GM23338 (cell line): ENCODE measurements around the gene METRNL. TPM values are rescaled to one million over a fixed set of nuclear protein-coding genes. Genes with fewer than 3 reads are reported as not detected.

Experiments used
- ATAC-seq: fragments of 200-7000 bp; cut with Tn5 transposase; 3 replicates; pipeline ENCODE4 v1.9.1; 2020
- DNase-seq: peaks from one replicate; pipeline ENCODE4 v3.0.0-alpha.2; 2015; ENCODE audit warnings: low spot score
- H2AFZ ChIP-seq: fragments of 200-600 bp; sonication (generic); 2 replicates; pipeline ENCODE4 v1.8.0; 2016; ENCODE audit warnings: antibody characterized with exemption, mild to moderate bottlenecking, moderate library complexity
- H3F3A ChIP-seq: fragments of 200-600 bp; sonication (generic); replicated peaks from 2 replicates; pipeline ENCODE4 v1.8.0; 2017; ENCODE audit warnings: antibody characterized with exemption, mixed run types, low read depth
- H3K27ac ChIP-seq: fragments of 200-600 bp; sonication (generic); 2 replicates; pipeline ENCODE4 v1.6.1; 2016; ENCODE audit warnings: low read depth
- H3K27me3 ChIP-seq: fragments of 200-600 bp; sonication (generic); 2 replicates; pipeline ENCODE4 v1.8.0; 2016; ENCODE audit warnings: mild to moderate bottlenecking, mixed run types, moderate library complexity; ENCODE audit not compliant: insufficient read depth
- H3K36me3 ChIP-seq: fragments of 200-600 bp; sonication (generic); 2 replicates; pipeline ENCODE4 v1.8.0; 2016; ENCODE audit warnings: mild to moderate bottlenecking; ENCODE audit not compliant: insufficient read depth
- H3K4me1 ChIP-seq: fragments of 200-600 bp; sonication (generic); 2 replicates; pipeline ENCODE4 v1.8.0; 2016; ENCODE audit warnings: mild to moderate bottlenecking, moderate library complexity; ENCODE audit not compliant: insufficient read depth
- H3K4me2 ChIP-seq: fragments of 200-600 bp; sonication (generic); 2 replicates; pipeline ENCODE4 v1.7.1; 2017; ENCODE audit warnings: mixed run types
- H3K4me3 ChIP-seq: fragments of 200-600 bp; sonication (generic); 2 replicates; pipeline ENCODE4 v1.6.1; 2016; ENCODE audit warnings: mixed run types
- H3K79me2 ChIP-seq: fragments of 200-600 bp; sonication (generic); replicated peaks from 2 replicates; pipeline ENCODE4 v1.8.0; 2017; ENCODE audit warnings: mild to moderate bottlenecking; ENCODE audit not compliant: insufficient read depth
- H3K9me2 ChIP-seq: fragments of 200-600 bp; sonication (generic); 2 replicates; pipeline ENCODE4 v1.8.0; 2017; ENCODE audit not compliant: insufficient read depth
- H4K20me1 ChIP-seq: fragments of 200-600 bp; sonication (generic); replicated peaks from 2 replicates; pipeline ENCODE4 v1.8.0; 2017; ENCODE audit warnings: mild to moderate bottlenecking; ENCODE audit not compliant: insufficient read depth
- H3K27ac Mint-ChIP-seq: 2 replicates; pipeline ENCODE4 v1.8.0; 2020; ENCODE audit warnings: inconsistent platforms, mild to moderate bottlenecking, moderate library complexity, mixed read lengths
- H3K27me3 Mint-ChIP-seq: 3 replicates; pipeline ENCODE4 v1.8.0; 2022; ENCODE audit warnings: low read depth, mild to moderate bottlenecking, moderate library complexity, mixed read lengths, inconsistent platforms; ENCODE audit not compliant: insufficient read depth, poor library complexity
- H3K36me3 Mint-ChIP-seq: 3 replicates; pipeline ENCODE4 v1.8.0; 2021; ENCODE audit warnings: low read depth, mild to moderate bottlenecking, inconsistent platforms, moderate library complexity, mixed read lengths
- H3K4me1 Mint-ChIP-seq: 3 replicates; pipeline ENCODE4 v1.8.0; 2020; ENCODE audit warnings: mild to moderate bottlenecking, inconsistent platforms, mixed read lengths
- H3K4me3 Mint-ChIP-seq: 3 replicates; pipeline ENCODE4 v1.8.0; 2021; ENCODE audit warnings: moderate library complexity, mild to moderate bottlenecking, inconsistent platforms, mixed read lengths
- H3K9me3 Mint-ChIP-seq: 3 replicates; pipeline ENCODE4 v1.8.0; 2020; ENCODE audit warnings: moderate library complexity, mild to moderate bottlenecking, inconsistent platforms, mixed read lengths
- EZH2phosphoT487 ChIP-seq: fragments of 200-600 bp; sonication (generic); IDR thresholded peaks from one replicate; pipeline ENCODE4 v1.8.1; 2018; ENCODE audit warnings: antibody characterized with exemption; ENCODE audit not compliant: unreplicated experiment
- REST ChIP-seq: IDR thresholded peaks from one replicate; pipeline ENCODE4 v1.6.1; 2018; ENCODE audit warnings: antibody characterized with exemption; ENCODE audit not compliant: unreplicated experiment
- ZNF114 ChIP-seq: fragments of 250-450 bp; sonication (Bioruptor Pico); IDR thresholded peaks from 2 replicates; pipeline ENCODE4 v1.5.0; 2020; ENCODE audit warnings: mild to moderate bottlenecking, moderate library complexity
- ZNF462 ChIP-seq: fragments of 250-450 bp; sonication (Bioruptor Pico); IDR thresholded peaks from 2 replicates; pipeline ENCODE4 v1.5.0; 2020; ENCODE audit warnings: mild to moderate bottlenecking, moderate library complexity
- polyA plus RNA-seq: library from polyadenylated mRNA; unstranded; fragments of >200 nt; fragmentation: Nextera tagmentation; extraction: Ambion mirVana; gene quantifications from 2 replicates; pipeline ENCODE4 v1.2.1, GENCODE V29; 2016
- total RNA-seq: library from RNA; depleted of rRNA; stranded (reverse); fragments of >200 nt; shearing (Covaris generic); gene quantifications from 2 replicates; pipeline ENCODE4 v1.2.3, GENCODE V29; 2014

Gene METRNL
- total and polyA plus RNA-seq, 2 experiments from 2014 or later = 12.2 to 20.2 TPM

- H3K4me1 ChIP-seq = no peaks in the 10 kb centered on the region
- H3K27ac ChIP-seq = no peak overlapping the region
- H3K27ac Mint-ChIP-seq = no peak overlapping the region
- peaks cover 8% of the 10 kb centered on the region for H3K27me3 Mint-ChIP-seq
- no peaks in the 10 kb centered on the region for H3K36me3 ChIP-seq
- ATAC-seq = no peak
- H3F3A ChIP-seq = no peaks in the 10 kb centered on the region
- no peak for TF ChIP-seq ZNF462 (CRISPR knock-in tag)
- no peaks in the 10 kb centered on the region for H3K27me3 ChIP-seq
- no peaks in the 10 kb centered on the region; the same call in 2 of the 3 replicates for H3K36me3 Mint-ChIP-seq
- H3K9me2 ChIP-seq = no peaks in the 10 kb centered on the region
- no peak overlapping the region for H3K4me2 ChIP-seq
- no peak overlapping the region for H2AFZ ChIP-seq
- H3K4me3 Mint-ChIP-seq = no peak overlapping the region
- no peaks in the 10 kb centered on the region for H3K4me1 Mint-ChIP-seq
- no peak overlapping the region for H3K4me3 ChIP-seq
- no peaks in the 10 kb centered on the region; the same call in 2 of the 3 replicates for H3K9me3 Mint-ChIP-seq
- no peak for DNase-seq
- H4K20me1 ChIP-seq = no peaks in the 10 kb centered on the region
- H3K79me2 ChIP-seq = no peaks in the 10 kb centered on the region
Observed at GRCh38 chr17:83062011-83062817, 17.2 kb upstream of the METRNL start.

- H3K9me2 ChIP-seq = no peaks in the 10 kb centered on the region
- no peak for ATAC-seq
- DNase-seq = no peak
- no peaks in the 10 kb centered on the region; the same call in 2 of the 3 replicates for H3K36me3 Mint-ChIP-seq
- H3K4me3 ChIP-seq = no peak overlapping the region
- no peak overlapping the region for H3K4me2 ChIP-seq
- H3K27ac ChIP-seq = no peak overlapping the region
- H4K20me1 ChIP-seq = no peaks in the 10 kb centered on the region
- no peak overlapping the region for H3K27ac Mint-ChIP-seq
- H3K36me3 ChIP-seq = no peaks in the 10 kb centered on the region
- no peaks in the 10 kb centered on the region for H3F3A ChIP-seq
- peaks cover 3% of the 10 kb centered on the region; the same call in 2 of the 3 replicates for H3K9me3 Mint-ChIP-seq
- peaks cover 10% of the 10 kb centered on the region for H3K27me3 Mint-ChIP-seq
- no peak overlapping the region for H3K4me3 Mint-ChIP-seq
- no peaks in the 10 kb centered on the region for H3K27me3 ChIP-seq
- 0 out of 2 replicates have a peak overlapping the region, but pooled peaks have one; percentile 23 for H2AFZ ChIP-seq
- no peaks in the 10 kb centered on the region for H3K4me1 ChIP-seq
- H3K4me1 Mint-ChIP-seq = no peaks in the 10 kb centered on the region
- H3K79me2 ChIP-seq = no peaks in the 10 kb centered on the region
- TF ChIP-seq EZH2phosphoT487 = no peak
- TF ChIP-seq ZNF114 (CRISPR knock-in tag) = no peak
- no peak for TF ChIP-seq REST
Observed at GRCh38 chr17:83062818-83063671, 16.4 kb upstream of the METRNL start.
